ENCODE data around the gene PTPRE.

GRCh38 chr10:127863231-127863825, 43.6 kb upstream of the PTPRE start:
- TF ChIP-seq ZNF274 (IDR thresholded peaks at IDR 0.05; ENCODE audit: low read depth, low read length) (no peak), YY1 (IDR thresholded peaks at IDR 0.05; ENCODE audit: insufficient read depth, insufficient read length) (no peak)
